ENCODE results near the gene SHISA6. TPM values are rescaled to one million over a fixed set of nuclear protein-coding genes. Genes with fewer than 3 reads are reported as not detected.

Gene SHISA6
- total RNA-seq, 1 experiment from 2014 or later: not detected

- no peak for DNase-seq (ENCODE audit: low read depth)
Observed at GRCh38 chr17:11458279-11458678, 217.3 kb downstream of the SHISA6 start.

DNA sequence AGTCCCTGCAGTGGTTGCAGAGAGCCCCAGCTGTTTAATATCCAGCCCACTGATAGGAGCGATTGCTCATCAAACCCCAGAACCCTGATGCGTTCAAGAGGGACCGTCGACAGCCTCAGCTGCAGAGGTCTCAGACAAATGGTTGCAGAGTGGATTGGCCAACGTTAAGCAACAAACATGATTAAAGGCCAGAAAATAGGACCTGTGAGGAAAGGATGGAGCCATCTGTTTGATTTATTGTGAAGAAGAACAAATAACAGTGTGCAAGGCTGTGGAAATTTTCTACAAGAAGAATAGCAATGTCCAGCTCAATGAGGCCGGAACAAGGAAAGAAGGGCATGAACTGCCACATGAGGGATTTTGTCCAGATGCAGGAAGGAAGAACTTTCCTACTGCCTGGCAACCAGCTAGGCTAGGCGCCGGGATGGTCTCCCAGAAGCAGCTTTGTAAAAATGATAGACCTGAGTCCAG, 218.9 kb downstream of the SHISA6 start:
- no peak for DNase-seq (ENCODE audit: low read depth)

DNA sequence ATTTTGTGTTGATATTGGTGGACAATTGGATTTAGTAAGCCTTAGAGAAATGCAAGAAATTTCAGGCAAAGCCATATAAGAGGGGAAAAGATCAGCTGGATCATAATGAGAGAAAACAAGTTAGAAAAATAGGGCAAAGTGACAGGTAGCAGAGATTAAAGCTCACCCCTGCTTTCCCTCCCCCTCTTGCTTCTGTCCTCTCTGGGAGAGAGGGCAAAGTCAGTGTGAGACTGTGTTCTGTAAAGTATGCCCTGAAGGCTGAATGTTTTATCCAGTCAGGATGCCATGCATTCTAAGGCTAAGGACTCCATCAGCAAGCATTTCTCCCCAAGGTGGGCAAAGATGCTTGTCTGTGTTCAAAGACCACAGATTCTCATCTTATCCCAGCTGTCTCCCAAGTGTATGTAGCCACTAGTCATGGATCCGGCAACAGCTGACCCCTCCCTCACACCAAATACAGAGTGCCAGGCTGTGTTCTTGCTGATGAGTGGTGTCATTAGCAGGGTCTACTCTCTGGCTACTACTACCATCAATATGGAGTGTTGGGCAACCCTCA, 221.1 kb downstream of the SHISA6 start:
- no peak for DNase-seq (ENCODE audit: low read depth)

DNA sequence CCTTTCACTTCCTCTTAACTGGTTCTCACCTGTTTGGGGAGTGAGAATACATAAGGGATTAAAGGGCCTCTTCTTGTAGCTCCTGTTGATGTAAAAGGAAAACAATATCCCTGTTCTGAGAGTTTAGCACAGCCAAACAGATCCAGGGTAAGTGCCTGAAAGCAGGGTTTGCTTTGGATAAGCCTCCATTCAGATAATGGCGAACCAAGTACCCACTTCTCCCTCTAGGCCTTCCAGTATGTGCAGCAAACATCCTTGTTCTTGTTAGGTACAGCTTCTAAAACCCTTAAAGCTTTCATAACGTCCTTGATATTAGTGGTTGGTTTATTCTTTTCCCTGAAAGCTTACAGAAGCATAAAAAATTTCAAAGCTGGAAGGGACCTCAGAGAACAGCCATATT, 226.6 kb downstream of the SHISA6 start:
- no peak for DNase-seq (ENCODE audit: low read depth)

DNA sequence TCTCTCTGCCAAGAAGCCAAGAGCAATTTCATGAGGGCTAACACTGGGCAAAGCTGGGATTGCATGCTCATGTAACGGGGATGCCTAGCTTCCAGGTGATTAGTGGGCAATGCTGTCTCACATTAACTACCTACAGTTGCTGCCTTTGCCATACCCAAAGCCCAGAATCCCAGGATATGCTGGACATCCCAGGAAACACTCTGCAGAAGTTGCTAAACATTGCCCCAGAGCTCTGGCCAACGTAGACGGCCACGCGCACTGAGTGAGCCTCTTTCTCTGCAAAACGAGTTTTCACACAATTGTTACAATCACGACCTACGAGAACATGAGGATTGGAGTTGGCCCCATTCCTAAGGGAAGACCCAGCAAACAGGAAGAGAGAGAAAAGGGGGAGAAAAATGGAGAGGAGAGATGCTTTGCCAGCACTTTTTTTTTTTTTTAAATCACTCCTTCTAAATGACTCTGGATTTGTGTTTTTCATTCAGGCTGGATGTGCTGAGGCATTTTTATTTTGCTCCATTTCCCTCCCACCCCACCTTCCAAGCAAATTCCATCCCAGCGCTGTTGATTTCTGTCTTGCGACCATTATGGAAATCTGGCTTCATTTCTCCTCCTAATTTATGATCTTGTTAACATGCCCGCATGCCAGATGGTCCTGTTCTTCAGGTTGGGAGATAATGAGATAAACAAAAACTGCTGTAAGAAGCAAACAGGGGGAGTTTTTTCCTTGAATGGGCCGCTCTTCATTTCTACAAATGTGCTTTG, 244.5 kb downstream of the SHISA6 start:
- no peak for DNase-seq (ENCODE audit: low read depth)

- DNase-seq (ENCODE audit: low read depth): no peak
Observed at GRCh38 chr17:11486101-11486867, 245.3 kb downstream of the SHISA6 start.

GRCh38 chr17:11486868-11487310, 245.9 kb downstream of the SHISA6 start:
- no peak for DNase-seq (ENCODE audit: low read depth)

GRCh38 chr17:11487469-11487868, 246.5 kb downstream of the SHISA6 start:
- DNase-seq (ENCODE audit: low read depth): no peak

- no peak for DNase-seq (ENCODE audit: low read depth)
Observed at GRCh38 chr17:11488407-11488806, 247.4 kb downstream of the SHISA6 start.

DNA sequence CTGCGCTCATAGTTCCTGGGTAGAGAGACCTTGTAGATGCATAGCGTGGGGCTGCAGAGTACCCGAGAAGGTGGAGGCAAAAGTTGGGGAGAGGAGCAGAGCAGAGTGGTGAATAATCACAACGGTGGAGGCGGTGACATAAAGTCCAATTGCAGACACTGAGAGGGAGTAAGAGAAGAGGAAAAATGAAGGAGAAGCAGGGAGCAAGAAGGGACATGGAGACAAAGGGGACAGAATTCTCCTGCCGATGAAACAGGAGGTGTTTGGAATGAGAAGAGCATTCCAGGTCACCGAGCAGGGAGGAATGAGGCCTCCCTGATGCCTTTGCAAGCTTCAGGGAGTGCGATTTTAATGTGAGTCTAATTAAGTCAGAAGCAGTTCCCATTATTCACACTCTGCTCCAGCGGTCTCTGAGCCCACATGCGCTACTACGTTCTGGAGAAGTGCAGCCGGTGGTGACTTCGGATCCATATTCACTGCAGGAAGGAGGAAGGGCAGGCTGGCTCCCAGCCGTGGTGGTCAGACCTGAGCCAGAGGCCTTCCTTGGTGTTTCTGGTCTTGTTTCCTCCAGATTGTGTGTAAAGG, 249.2 kb downstream of the SHISA6 start:
- no peak for DNase-seq (ENCODE audit: low read depth)

GRCh38 chr17:11492511-11492910, 251.5 kb downstream of the SHISA6 start:
- no peak for DNase-seq (ENCODE audit: low read depth)

DNA sequence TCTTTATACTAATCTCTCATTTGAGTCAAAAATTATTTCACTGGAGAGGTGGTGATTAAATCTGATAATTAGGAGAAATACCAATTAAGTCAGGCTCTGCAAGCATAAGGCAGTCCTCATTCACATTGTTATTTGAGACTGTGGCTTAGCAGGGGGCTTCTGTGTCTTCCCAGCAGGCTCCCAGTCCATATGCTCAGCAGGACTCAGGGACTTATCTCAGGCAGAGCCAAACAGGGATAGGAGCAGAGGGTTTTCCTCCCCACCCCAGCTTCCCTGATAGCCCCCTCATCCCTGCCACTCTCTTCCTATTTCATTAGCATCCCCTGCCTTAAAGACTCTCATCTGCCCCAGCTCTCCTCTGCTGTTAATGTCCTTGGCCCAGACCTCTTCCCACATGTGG, 252.9 kb downstream of the SHISA6 start:
- no peak for DNase-seq (ENCODE audit: low read depth)

- no peak for DNase-seq (ENCODE audit: low read depth)
Observed at GRCh38 chr17:11495613-11496012, 254.6 kb downstream of the SHISA6 start.

- DNase-seq (ENCODE audit: low read depth): no peak
Observed at GRCh38 chr17:11499881-11500280, 258.9 kb downstream of the SHISA6 start.

DNA sequence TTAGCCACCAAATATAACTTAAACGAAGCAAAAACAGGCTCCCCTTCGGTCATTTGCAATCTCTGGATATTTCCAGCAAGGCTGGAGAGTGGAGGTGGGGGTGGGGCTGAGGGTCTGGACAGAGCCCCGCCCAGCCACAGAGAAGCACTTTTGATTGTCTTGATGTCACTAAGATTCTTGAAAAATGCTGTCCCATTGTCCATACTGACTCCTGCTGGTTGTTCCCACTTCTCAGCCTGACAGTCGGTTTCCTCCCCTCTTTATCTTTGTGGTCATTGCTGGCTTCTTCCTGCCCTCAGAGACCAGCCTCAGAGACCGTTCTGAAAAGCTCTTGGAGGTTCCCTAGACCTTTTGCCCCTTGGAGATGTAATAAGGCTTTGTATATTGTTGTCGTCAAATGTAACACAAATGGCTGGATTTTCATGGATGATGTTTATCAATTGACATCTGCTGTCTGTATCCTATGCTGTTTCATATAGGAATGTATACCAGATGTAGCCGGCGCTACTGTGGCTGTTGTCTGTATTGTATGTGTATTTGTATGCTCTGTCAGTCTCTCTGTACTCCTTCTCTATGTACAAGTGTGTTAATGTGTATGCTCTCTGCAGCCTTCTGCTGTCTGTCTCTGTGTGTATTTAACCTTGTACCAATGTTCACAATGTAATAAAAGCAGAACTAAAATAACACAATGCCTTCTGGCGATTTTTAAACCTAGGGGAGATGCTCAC, 262.5 kb downstream of the SHISA6 start:
- DNase-seq (ENCODE audit: low read depth): no peak

DNA sequence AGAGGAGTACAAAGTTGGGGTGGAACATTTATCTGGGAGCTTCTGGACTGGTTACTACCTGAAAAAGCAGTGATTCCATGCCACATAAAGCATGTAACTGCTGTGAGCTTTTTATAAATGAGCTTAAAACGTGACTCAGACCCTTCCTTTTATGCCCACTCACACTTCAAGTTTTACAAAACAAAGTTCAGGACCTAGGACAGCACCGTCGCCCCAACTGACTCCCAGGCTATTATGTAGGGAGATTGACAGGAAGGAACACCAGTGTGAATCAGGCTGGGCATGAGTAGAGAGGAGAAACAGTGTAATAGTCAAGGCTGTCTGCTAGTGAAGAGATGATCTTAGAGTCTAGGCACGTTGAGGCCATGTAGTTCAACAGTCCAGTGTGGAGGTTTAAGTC, 265.6 kb downstream of the SHISA6 start:
- DNase-seq (ENCODE audit: low read depth): peak; percentile 9

- no peak for DNase-seq (ENCODE audit: low read depth)
Observed at GRCh38 chr17:11511696-11512095, 270.7 kb downstream of the SHISA6 start.

DNA sequence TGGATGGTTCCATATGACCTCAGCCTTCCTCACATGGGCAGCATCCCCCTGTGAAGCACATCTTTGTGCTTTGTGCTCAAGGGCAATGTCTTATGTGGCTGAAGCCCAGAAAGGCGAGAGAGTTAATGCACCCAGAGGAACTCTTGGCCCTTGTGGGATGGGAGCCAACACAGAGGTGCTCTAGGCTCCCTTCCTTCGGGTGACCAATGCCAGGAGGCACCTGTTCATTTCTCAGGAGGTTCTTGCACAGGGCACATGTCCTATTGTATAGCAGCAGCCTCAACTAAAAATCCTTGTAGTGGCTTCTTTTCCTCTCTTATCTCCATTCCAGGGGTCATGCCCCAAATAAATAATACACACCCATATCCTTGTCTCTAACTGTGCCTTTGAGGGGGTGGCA, 273.6 kb downstream of the SHISA6 start:
- DNase-seq (ENCODE audit: low read depth): no peak

DNA sequence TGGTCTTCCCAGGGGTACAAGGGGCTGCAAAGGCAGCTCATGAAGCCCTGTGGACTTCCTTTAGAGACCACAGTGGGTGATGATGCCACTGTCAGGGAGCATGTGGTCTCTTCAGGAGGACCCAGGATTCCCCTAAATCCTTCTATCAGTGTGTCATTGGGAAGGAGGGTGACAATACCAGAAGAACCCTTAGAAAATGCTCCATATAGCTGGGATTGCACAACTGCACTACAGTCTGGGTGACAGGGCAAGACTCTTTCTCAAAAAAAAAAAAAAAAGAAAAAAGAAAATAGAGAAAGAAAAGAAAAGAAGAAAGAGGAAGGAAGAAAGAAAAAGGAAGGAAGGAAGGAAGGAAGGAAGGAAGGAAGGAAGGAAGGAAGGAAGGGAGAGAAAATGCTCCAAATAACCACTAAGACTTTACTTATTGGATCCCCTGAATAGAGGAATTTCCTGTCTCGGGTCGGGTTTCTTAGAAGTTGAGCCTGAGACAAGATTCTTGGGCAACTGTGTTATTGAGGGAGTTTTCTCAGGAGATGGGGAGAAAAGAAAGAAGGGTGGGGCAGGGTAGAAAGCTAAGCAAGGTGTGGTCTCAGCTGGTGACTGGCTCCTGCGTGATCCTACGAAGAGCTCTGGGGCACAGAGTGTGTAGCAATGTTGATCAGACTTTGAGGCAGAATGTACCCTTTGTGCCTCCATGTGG, 274.1 kb downstream of the SHISA6 start:
- DNase-seq (ENCODE audit: low read depth): no peak

DNA sequence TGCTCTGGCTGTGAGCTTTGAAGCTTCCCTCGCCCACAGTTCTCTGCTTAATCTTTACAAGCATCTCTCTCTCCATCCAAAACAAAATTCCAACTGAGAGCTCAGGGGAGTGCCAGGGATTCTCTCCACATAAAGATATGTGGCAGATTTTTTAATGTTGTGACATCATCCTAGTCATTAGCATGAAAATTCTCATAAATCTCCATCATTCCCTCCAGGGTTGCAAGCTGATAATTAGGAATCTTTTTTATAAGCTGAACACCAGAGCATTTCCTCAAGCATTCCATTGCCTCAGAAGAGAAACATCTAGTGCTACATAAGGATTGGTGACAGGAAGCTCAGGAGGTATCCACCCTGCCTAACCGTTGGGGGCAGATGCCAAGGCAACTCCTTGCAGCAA, 274.9 kb downstream of the SHISA6 start:
- DNase-seq (ENCODE audit: low read depth): no peak

DNA sequence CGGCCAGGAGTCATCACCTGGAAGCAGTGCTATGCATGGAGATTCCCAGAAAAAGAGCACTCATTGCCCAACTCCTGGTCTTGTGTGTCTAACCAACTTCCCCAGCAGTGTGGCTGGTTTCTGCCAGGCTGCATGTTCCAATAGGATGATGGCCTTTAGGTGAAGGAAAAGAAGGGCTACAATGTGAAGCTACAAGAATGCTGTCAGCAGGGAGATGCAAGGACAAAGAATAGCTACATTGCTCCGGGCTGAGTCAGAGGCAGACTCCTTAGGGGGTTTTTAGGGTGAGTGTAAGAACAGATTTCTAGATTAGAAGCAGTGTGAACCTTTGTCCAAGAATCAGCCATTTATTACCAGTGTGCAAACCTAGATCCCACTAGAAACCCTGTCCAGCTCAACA, 294.2 kb downstream of the SHISA6 start:
- no peak for DNase-seq (ENCODE audit: low read depth)
